B cell (primary cell): Measurements from ENCODE around the gene SHMT1. TPM values are rescaled to one million over a fixed set of nuclear protein-coding genes. Genes with fewer than 3 reads are reported as not detected.

ENCODE experiments used
- ATAC-seq: fragments of 200-7000 bp; cut with Tn5 transposase; one replicate; pipeline ENCODE4 v1.10.0; 2021; ENCODE audit warnings: low read depth, mild to moderate bottlenecking, moderate number of reproducible peaks, moderate library complexity
- CTCF ChIA-PET: fragments of 350-600 bp; sonication (Branson Sonifier 250); formaldehyde crosslinking; loops from one replicate; lab custom pipeline; 2021; ENCODE audit warnings: antibody characterized with exemption, inconsistent platforms; lab: Charles Lee
- POLR2A ChIA-PET: fragments of 350-600 bp; sonication (Branson Sonifier 250); formaldehyde crosslinking; loops from one replicate; lab custom pipeline; 2021; ENCODE audit warnings: antibody characterized with exemption; lab: Charles Lee
- DNase-seq: peaks from one replicate; pipeline ENCODE4 v3.0.0; 2013
- H2AFZ ChIP-seq: 2 replicates; pipeline ENCODE4 v1.6.1; 2012; ENCODE audit warnings: mild to moderate bottlenecking, low read depth, low read length; ENCODE audit not compliant: insufficient read depth, poor library complexity, severe bottlenecking
- H3K27ac ChIP-seq, 2 donors: 1 replicate in 1 of 2; 2 replicates in 1 of 2; pipeline ENCODE4 v1.5.1; 2012 to 2013; ENCODE audit warnings: low read length in 2 of 2, mild to moderate bottlenecking in 2 of 2, moderate library complexity in 1 of 2
- H3K27me3 ChIP-seq, 4 experiments: fragments of 200-600 bp in 1 of 4; sonication (generic) in 1 of 4; replicated peaks in 1 of 4; 1 replicate in 2 of 4; 2 replicates in 2 of 4; pipeline versions ENCODE4 v1.6.1 to v1.7.0; 2013 to 2016; ENCODE audit warnings: low read length in 3 of 4, mild to moderate bottlenecking in 2 of 4, mixed read lengths in 1 of 4, moderate library complexity in 1 of 4; ENCODE audit not compliant: insufficient read depth in 4 of 4, control insufficient read depth in 3 of 4; ENCODE audit errors: control extremely low read depth in 1 of 4
- H3K36me3 ChIP-seq, 2 experiments: replicated peaks in 1 of 2; 1 replicate in 1 of 2; 2 replicates in 1 of 2; pipeline versions ENCODE4 v1.6.1 to v1.7.1; 2013; ENCODE audit warnings: low read length in 1 of 2; ENCODE audit not compliant: insufficient read depth in 2 of 2, control insufficient read depth in 1 of 2; ENCODE audit errors: control extremely low read depth in 1 of 2, extremely low read depth in 1 of 2
- H3K4me1 ChIP-seq, 2 donors: fragments of 200-600 bp in 1 of 2; sonication (generic) in 1 of 2; 1 replicate in 1 of 2; 2 replicates in 1 of 2; pipeline versions ENCODE4 v1.5.1 to v1.6.1; 2013 to 2017; ENCODE audit warnings: low read length in 2 of 2; ENCODE audit not compliant: control insufficient read depth in 2 of 2, insufficient read depth in 2 of 2
- H3K4me2 ChIP-seq: replicated peaks from 2 replicates; pipeline ENCODE3; 2012; ENCODE audit warnings: mild to moderate bottlenecking, low read depth, low read length; ENCODE audit not compliant: poor library complexity, severe bottlenecking
- H3K4me3 ChIP-seq, 5 experiments: fragments of 200-600 bp in 1 of 5; sonication (generic) in 1 of 5; 1 replicate in 3 of 5; 2 replicates in 2 of 5; pipeline versions ENCODE4 v1.5.1 to v1.7.0; 2011 to 2016; ENCODE audit warnings: low read length in 4 of 5, mild to moderate bottlenecking in 4 of 5, low read depth in 2 of 5, control low read depth in 1 of 5, moderate library complexity in 1 of 5; ENCODE audit not compliant: insufficient read depth in 1 of 5; ENCODE audit errors: control extremely low read depth in 1 of 5, extremely low read depth in 1 of 5
- H3K79me2 ChIP-seq: fragments of 200-600 bp; sonication (generic); one replicate; pipeline ENCODE4 v1.6.0; 2016; ENCODE audit warnings: low read length; ENCODE audit not compliant: control insufficient read depth, insufficient read depth
- H3K9ac ChIP-seq: fragments of 200-600 bp; sonication (generic); 2 replicates; pipeline ENCODE4 v1.6.1; 2017; ENCODE audit warnings: mild to moderate bottlenecking, low read length, moderate library complexity
- H3K9me3 ChIP-seq, 3 donors: one replicate each; pipeline versions ENCODE4 v1.6.1 to v1.7.1; 2013; ENCODE audit warnings: low read length in 2 of 3; ENCODE audit not compliant: control insufficient read depth in 2 of 3, insufficient read depth in 1 of 3; ENCODE audit errors: control extremely low read depth in 1 of 3
- H4K20me1 ChIP-seq: 2 replicates; pipeline ENCODE4 v1.6.0; 2012; ENCODE audit warnings: mild to moderate bottlenecking, low read length; ENCODE audit not compliant: insufficient read depth, control insufficient read depth, poor library complexity, severe bottlenecking
- H3K27ac Mint-ChIP-seq: one replicate; pipeline ENCODE4 v1.8.0; 2021; ENCODE audit warnings: mixed read lengths
- H3K27me3 Mint-ChIP-seq: one replicate; pipeline ENCODE4 v1.8.0; 2021; ENCODE audit warnings: mixed read lengths
- H3K4me1 Mint-ChIP-seq: one replicate; pipeline ENCODE4 v1.8.0; 2021; ENCODE audit warnings: mixed read lengths
- H3K4me3 Mint-ChIP-seq: one replicate; pipeline ENCODE4 v1.8.0; 2021; ENCODE audit warnings: mixed read lengths
- H3K9me3 Mint-ChIP-seq: one replicate; pipeline ENCODE4 v1.8.0; 2022; ENCODE audit warnings: mixed read lengths; ENCODE audit not compliant: insufficient read depth
- CTCF ChIP-seq: fragments of 200-600 bp; IDR thresholded peaks from one replicate; pipeline ENCODE4 v1.8.0; 2022; ENCODE audit warnings: antibody characterized with exemption, mild to moderate bottlenecking
- EZH2 ChIP-seq: IDR thresholded peaks from 2 replicates; pipeline ENCODE4 v1.6.1; 2012; ENCODE audit warnings: borderline replicate concordance, low read depth, mild to moderate bottlenecking, moderate library complexity, low read length; ENCODE audit not compliant: insufficient read depth, poor library complexity, severe bottlenecking
- WGBS: methylation state at CpG from one replicate; pipeline ENCODE4 v1.1.5; 2013; ENCODE audit warnings: missing lambda C conversion rate; ENCODE audit not compliant: insufficient coverage; 5-methylcytosine and 5-hydroxymethylcytosine counted together
- intact Hi-C: fragments of 100-400 bp; cut with micrococcal nuclease; formaldehyde crosslinking; loops from one replicate; pipeline ENCODE4 v1.10.0; 2022
- polyA plus RNA-seq: library from polyadenylated mRNA; depleted of rRNA; stranded (reverse); fragments of >200 nt; gene quantifications from 2 replicates; pipeline ENCODE4 v1.2.3, GENCODE V29; 2012
- total RNA-seq, 2 donors: library from RNA; stranded (reverse); fragments of 120-200 nt in 1 of 2; gene quantifications; 1 replicate in 1 of 2; 2 replicates in 1 of 2; pipeline versions ENCODE4 v1.2.3 to v1.2.4, GENCODE V29; 2013 to 2022

The SHMT1 gene
- total and polyA plus RNA-seq, 2 donors (not counting 1 experiment from before 2014, with no cell fraction given): 6.9 to 23.5 TPM

DNA sequence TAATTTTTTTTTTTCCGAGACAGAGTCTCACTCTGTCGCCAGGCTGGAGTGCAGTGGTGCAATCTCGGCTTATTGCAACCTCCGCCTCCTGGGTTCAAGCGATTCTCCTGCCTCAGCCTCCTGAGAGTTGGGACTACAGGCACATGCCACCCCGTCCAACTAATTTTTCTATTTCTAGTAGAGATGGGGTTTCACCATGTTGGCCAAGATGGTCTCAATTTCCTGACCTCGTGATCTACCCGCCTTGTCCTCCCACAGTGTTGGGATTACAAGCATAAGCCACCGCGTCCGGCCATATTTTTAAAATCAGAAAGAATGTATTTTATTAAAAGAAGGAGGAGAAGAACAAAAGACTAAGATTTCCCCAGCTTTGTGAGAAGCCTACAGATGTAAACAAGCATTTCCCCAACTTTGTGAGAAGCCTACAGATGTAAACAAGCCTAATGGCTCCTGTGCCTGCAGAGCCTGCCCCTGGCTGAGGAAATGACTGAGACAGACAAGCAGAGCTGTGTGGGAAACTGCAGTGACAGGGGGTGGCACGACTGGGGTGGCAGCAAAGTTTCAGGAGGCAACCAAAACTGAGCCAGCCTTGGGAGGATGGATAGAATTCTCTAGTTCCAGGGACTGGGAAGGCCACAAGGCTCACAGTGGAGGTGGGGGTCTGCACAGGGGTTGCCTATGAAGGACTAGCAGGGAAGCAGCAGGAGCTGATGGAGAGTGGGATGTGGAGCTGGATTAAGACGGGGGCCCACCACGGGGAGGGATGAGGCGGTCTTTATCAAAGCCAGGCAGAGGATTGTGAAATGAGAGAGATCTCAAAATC lies 71.4 kb downstream of the SHMT1 start:
- Mint-ChIP-seq H3K27ac (no peak overlapping the region), H3K27me3 (no peaks in the 10 kb centered on the region), H3K4me3 (no peak overlapping the region), H3K4me1 (peaks cover 10% of the 10 kb centered on the region), H3K9me3 (no peaks in the 10 kb centered on the region)
- POLR2A ChIA-PET: no interaction called here
- intact Hi-C loops: no loop called here
- 100% methylated on average over 3 of the region's 15 CpGs for WGBS
- no peak for ATAC-seq
- Histone ChIP-seq H3K4me2 (no peak overlapping the region), H3K27ac (no peak overlapping the region), H3K4me3 (no peak overlapping the region), H3K27me3 (no peaks in the 10 kb centered on the region), H3K9me3 (no peaks in the 10 kb centered on the region), H2AFZ (no peak overlapping the region), H3K4me1 (peaks cover 6% of the 10 kb centered on the region in 2 donors), H3K9ac (no peak overlapping the region), H3K36me3 (peaks cover 11 to 36% of the 10 kb centered on the region in 2 experiments), H3K79me2 (no peaks in the 10 kb centered on the region), H4K20me1 (no peaks in the 10 kb centered on the region)
- CTCF ChIA-PET: no interaction called here
- TF ChIP-seq EZH2: no peak
- no peak for TF ChIP-seq CTCF
- DNase-seq: no peak

GRCh38 chr17:18285296-18285695 lies 78.1 kb downstream of the SHMT1 start:
- DNase-seq: no peak
- 99% methylated on average over 11 of the region's 11 CpGs for WGBS
- ChIA-PET POLR2A (interaction anchor here (0.6 kb wide), 1 partner anchor 76 kb away, joined by 3 read pairs; no protein-coding TSS in a partner anchor), CTCF (no interaction called here)
- Mint-ChIP-seq H3K4me1 (no peaks in the 10 kb centered on the region), H3K27ac (no peak overlapping the region), H3K4me3 (no peak overlapping the region), H3K9me3 (no peaks in the 10 kb centered on the region), H3K27me3 (no peaks in the 10 kb centered on the region)
- Histone ChIP-seq H3K4me2 (no peak overlapping the region), H2AFZ (no peak overlapping the region), H4K20me1 (no peaks in the 10 kb centered on the region), H3K36me3 (peaks cover 6 to 63% of the 10 kb centered on the region in 2 experiments), H3K9ac (no peak overlapping the region), H3K79me2 (no peaks in the 10 kb centered on the region), H3K27me3 (no peaks in the 10 kb centered on the region), H3K27ac (no peak overlapping the region), H3K4me1 (no peaks in the 10 kb centered on the region), H3K9me3 (no peaks in the 10 kb centered on the region), H3K4me3 (no peak overlapping the region)
- ATAC-seq: no peak
- intact Hi-C loops: no loop called here
- TF ChIP-seq CTCF (no peak), EZH2 (no peak)
